ENCODE data around the gene SIK2.

Gene SIK2

DNA sequence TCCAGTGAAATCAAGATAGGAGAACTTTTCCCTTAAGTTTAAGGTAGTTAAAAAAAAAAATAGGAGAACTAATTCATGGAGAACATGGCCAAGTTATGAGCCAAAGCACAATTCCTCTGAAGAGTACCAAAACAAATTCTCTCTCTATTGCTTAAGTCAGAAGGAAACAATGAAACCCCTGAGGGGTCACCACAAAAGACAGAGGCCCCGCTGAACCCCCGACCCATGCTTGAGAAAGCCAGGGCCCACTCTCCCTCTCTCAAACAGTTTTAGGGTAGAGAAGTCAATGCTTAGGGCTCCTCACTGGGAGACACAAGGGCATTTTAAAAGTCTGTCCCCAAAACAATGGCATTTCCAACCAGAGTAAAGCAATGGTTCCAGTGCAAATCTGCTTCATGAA lies 137.1 kb downstream of the SIK2 start:
- H3K4me3 ChIP-seq (ENCODE audit: low read depth, low read length) = no peak overlapping the region
- CTCF ChIA-PET = no interaction called here
- no peak for DNase-seq (ENCODE audit: low read depth, low spot score)
- TF ChIP-seq, protein P1, sequence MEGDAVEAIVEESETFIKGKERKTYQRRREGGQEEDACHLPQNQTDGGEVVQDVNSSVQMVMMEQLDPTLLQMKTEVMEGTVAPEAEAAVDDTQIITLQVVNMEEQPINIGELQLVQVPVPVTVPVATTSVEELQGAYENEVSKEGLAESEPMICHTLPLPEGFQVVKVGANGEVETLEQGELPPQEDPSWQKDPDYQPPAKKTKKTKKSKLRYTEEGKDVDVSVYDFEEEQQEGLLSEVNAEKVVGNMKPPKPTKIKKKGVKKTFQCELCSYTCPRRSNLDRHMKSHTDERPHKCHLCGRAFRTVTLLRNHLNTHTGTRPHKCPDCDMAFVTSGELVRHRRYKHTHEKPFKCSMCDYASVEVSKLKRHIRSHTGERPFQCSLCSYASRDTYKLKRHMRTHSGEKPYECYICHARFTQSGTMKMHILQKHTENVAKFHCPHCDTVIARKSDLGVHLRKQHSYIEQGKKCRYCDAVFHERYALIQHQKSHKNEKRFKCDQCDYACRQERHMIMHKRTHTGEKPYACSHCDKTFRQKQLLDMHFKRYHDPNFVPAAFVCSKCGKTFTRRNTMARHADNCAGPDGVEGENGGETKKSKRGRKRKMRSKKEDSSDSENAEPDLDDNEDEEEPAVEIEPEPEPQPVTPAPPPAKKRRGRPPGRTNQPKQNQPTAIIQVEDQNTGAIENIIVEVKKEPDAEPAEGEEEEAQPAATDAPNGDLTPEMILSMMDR (IDR thresholded peaks at IDR 0.05; ENCODE audit: insufficient read depth, low read length, missing control alignments) = no peak
- POLR2A ChIA-PET = no interaction called here

DNA sequence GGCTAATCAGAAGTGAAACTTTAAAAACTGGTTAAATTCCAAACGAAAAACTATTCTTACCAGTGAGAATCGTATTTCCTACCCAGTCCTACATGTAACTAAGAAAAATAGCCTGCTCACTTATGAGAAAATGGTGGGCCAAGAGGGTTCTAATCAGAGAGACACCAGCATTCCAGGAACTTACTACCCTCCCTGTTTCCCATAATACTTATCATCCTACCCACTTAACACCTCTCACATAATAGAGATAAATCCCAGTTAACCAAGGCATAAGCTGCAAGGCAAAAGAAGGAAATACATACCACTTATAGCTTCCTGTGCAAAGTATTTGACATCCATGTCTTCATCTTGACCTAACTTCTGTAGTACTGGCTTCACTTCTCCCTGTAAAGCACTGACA lies 139.5 kb downstream of the SIK2 start:
- ChIA-PET CTCF (interaction anchor here (1.7 kb wide), 1 partner anchor 137 kb away, joined by 4 read pairs; no protein-coding TSS in a partner anchor), POLR2A (no interaction called here)
- TF ChIP-seq, protein P1 (IDR thresholded peaks at IDR 0.05; ENCODE audit: insufficient read depth, low read length, missing control alignments) = no peak
- no peak overlapping the region for H3K4me3 ChIP-seq (ENCODE audit: low read depth, low read length)
- DNase-seq (ENCODE audit: low read depth, low spot score) = no peak

DNA sequence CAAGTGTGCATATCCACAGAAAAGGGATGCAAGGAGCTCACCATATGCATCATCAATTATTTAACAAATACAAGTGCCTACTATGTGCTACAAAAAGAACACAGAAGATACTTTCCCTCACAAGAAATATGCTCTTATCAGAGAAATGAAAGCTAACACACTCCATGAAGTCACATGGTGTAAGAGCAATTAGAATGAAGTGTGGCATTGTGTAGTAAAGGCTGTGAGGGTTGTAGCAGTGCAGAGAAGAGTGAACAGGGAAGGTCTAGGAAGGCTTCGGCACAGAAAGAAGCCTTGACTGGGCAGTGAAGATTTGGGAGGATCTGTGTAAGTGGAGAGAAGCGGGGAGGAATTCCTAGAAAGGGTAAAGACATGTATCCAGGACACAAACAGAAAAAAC lies 141.5 kb downstream of the SIK2 start:
- POLR2A ChIA-PET = no interaction called here
- DNase-seq (ENCODE audit: low read depth, low spot score) = no peak
- CTCF ChIA-PET = interaction anchor here (1.1 to 2.4 kb wide), 4 partner anchors 25 to 139 kb away, joined by 3 to 9 read pairs (median 5); no protein-coding TSS in a partner anchor
- TF ChIP-seq, protein P1 (IDR thresholded peaks at IDR 0.05; ENCODE audit: insufficient read depth, low read length, missing control alignments) = no peak
- H3K4me3 ChIP-seq (ENCODE audit: low read depth, low read length) = no peak overlapping the region

DNA sequence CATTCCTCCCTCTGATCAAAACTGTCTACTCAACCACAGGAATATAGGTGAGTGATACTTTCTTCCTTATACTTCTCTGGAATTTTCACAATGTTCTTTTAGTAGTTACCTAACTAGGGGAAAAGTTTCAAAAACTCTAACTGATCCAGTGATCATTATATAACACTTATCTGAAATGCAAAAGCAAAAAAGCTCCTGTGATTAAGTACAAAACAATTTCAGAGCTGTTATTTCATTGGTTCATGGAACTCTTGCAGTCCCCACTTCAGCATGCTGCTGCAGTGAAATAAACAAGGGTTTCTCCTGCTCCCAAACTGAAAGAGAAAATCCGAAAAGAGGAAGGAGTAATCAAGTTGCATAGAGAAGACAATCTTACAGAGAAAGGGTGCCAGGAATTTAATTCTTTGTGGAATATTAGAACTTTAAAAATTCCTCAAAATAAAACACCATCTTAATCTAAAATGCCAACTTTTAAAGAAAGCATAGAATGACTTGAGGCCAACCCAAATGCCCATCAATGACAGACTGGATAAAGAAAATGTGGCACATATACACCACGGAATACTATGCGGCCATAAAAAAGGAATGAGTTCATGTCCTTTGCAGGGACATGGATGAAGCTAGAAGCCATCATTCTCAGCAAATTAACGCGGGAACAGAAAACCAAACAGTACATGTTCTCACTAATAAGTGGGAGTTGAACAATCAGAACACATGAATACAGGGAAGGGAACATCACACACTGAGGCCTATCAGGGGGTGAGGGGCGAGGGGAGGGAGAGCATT lies 143.7 kb downstream of the SIK2 start:
- no peak for DNase-seq (ENCODE audit: low read depth, low spot score)
- TF ChIP-seq, protein P1 (IDR thresholded peaks at IDR 0.05; ENCODE audit: insufficient read depth, low read length, missing control alignments) = no peak
- ChIA-PET POLR2A (no interaction called here), CTCF (interaction anchor here (0.6 to 2.4 kb wide), 6 partner anchors 11 to 182 kb away, joined by 3 to 9 read pairs (median 3); no protein-coding TSS in a partner anchor)
- no peak overlapping the region for H3K4me3 ChIP-seq (ENCODE audit: low read depth, low read length)

DNA sequence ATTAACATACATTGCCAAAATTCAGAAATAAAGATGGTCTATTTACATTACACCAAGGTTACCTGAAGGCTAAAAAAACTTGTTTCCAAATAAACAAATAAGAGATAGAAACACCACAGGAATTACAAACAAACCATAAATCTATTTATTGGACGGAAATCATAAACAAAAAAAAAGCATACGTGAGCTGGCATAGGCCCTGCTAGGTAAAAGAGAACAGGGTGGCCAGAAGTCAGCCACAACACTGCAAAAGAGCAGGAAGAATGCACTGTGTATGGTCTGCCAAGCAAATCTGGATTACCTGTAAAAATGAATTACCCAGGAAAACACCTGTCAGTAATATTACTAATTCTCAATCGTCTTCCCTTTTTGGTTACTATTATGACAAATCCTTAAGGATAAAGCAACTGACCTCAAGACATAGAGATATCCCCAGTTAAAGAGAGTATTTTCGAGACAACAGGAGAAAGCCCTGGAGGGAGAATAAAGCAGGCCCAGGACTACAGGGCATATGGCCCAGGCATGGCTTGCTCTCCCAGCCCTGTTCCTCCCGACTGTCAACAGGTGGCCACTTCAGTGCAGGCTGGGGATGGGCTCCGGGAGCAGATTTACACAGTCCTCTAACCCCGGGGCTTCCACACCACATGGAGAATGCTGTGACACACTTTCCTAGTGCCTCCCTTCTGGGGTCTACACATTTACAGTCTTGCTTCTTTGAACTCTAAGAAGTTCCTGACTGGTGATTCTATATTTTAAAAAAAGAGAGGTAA lies 146.0 kb downstream of the SIK2 start:
- H3K4me3 ChIP-seq (ENCODE audit: low read depth, low read length) = no peak overlapping the region
- ChIA-PET CTCF (interaction anchor here (1.1 to 1.2 kb wide), 2 partner anchors 16 to 144 kb away, joined by 4 read pairs; no protein-coding TSS in a partner anchor), POLR2A (interaction anchor here (0.9 to 1.3 kb wide), 2 partner anchors 15 kb away, joined by 3 to 4 read pairs; no protein-coding TSS in a partner anchor)
- DNase-seq (ENCODE audit: low read depth, low spot score) = no peak
- TF ChIP-seq, protein P1 (IDR thresholded peaks at IDR 0.05; ENCODE audit: insufficient read depth, low read length, missing control alignments) = no peak

DNA sequence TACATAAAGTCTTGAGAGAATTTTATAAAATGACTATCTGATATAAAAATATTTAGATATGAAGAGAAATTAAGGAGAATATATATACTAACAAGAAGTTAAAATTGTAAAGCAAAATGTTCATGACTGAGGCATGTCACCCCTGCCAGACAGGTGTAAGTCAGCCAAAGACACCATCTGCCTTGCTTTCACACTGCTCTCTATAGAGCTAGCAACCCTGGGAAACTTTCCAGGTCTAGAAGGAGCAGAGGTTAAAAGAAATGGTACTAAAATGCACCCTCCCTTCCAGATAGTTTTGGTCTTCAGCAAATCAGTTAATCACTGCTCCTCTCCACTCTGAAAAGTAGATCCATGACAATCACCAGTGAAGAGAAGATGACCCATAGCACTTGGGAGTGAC lies 147.4 kb downstream of the SIK2 start:
- no peak for DNase-seq (ENCODE audit: low read depth, low spot score)
- ChIA-PET POLR2A (no interaction called here), CTCF (interaction anchor here (0.7 to 1.6 kb wide), 3 partner anchors 11 to 183 kb away, joined by 3 to 4 read pairs (median 4); no protein-coding TSS in a partner anchor)
- TF ChIP-seq, protein P1 (IDR thresholded peaks at IDR 0.05; ENCODE audit: insufficient read depth, low read length, missing control alignments) = no peak
- no peak overlapping the region for H3K4me3 ChIP-seq (ENCODE audit: low read depth, low read length)
